Pancreas (tissue), 10 donors: ENCODE measurements around the gene MCF2L2. TPM values are rescaled to one million over a fixed set of nuclear protein-coding genes. Genes with fewer than 3 reads are reported as not detected.

ENCODE experiments used
- ATAC-seq, 4 donors: fragments of 200-7000 bp; cut with Tn5 transposase; one replicate each; pipeline versions ENCODE4 v1.8.0 to v1.9.1; 2020; ENCODE audit warnings: mild to moderate bottlenecking in 4 of 4, moderate library complexity in 4 of 4
- DNase-seq, 6 donors: peaks; one replicate each; pipeline ENCODE4 v3.0.0-alpha.2; 2020
- FAIRE-seq: peaks from 2 replicates; lab custom pipeline; 2012; peaks lifted over from hg19 to GRCh38; lab: Jason Lieb, UNC
- H3K27ac ChIP-seq, 4 donors: fragments of 200-600 bp; sonication (generic); 1 replicate in 3 of 4; 2 replicates in 1 of 4; pipeline versions ENCODE4 v1.5.0 to v1.8.0; 2020
- H3K27me3 ChIP-seq, 4 donors: fragments of 200-600 bp; one replicate each; pipeline ENCODE4 v1.8.0; 2021
- H3K36me3 ChIP-seq, 3 donors: fragments of 200-600 bp; sonication (generic) in 1 of 3; one replicate each; pipeline versions ENCODE4 v1.5.0 to v1.8.0; 2020 to 2021
- H3K4me1 ChIP-seq, 3 donors: fragments of 200-600 bp; one replicate each; pipeline ENCODE4 v1.8.0; 2021
- H3K4me3 ChIP-seq, 4 donors: fragments of 200-600 bp; sonication (generic) in 2 of 4; one replicate each; pipeline versions ENCODE4 v1.5.0 to v1.8.0; 2020 to 2021
- H3K9me3 ChIP-seq, 4 donors: fragments of 200-600 bp; one replicate each; pipeline ENCODE4 v1.8.0; 2021
- WGBS, 2 donors: extraction: QIAGEN DNeasy Blood & Tissue Kit; methylation state at CpG; one replicate each; pipeline ENCODE4 v1.1.7; 2013; 5-methylcytosine and 5-hydroxymethylcytosine counted together
- intact Hi-C, 3 donors: fragments of 100-400 bp; cut with DNase I; formaldehyde crosslinking; loops; one replicate each; pipeline versions ENCODE4 v1.11.1 to v1.14.2; 2022
- polyA plus RNA-seq, 2 donors: library from polyadenylated mRNA; stranded (reverse); fragments of 200-250 nt; gene quantifications; one replicate each; pipeline ENCODE4 v1.2.3, GENCODE V29; 2013
- total RNA-seq, 6 donors: library from RNA; stranded (reverse); fragmentation: NEBNext Ultra II Directional in 4 of 6; extraction: Animal tissue kit (Norgen Biotek cat#: 25700) in 4 of 6; gene quantifications; one replicate each; pipeline versions ENCODE4 v1.2.1 to v1.2.4, GENCODE V29; 2021 to 2023
- TF ChIP-seq, protein P1 (sequence below), 4 donors: fragments of 200-600 bp; sonication (generic) in 3 of 4; IDR thresholded peaks; one replicate each; pipeline versions ENCODE4 v1.5.0 to v1.8.0; 2021; ENCODE audit warnings: antibody characterized with exemption in 4 of 4
- donor health status: healthy with polysubstance abuse.
- donor health status: DM: no; HTN: no; CAD: no; lungs with moderate emphysema.
- donor health status: DM: no; HTN: no; CAD: no.
- donor health status: control.
- donor health status: control.
- donor health status: Bipolar disorder and iron deficiency.
- donor health status: DM: yes; HTN: yes; CAD: no.
- donor health status: DM: no; HTN: no; CAD: no.
- donor health status: DM: no; HTN: no; CAD: no.
- donor health status: DM: yes; HTN: yes; CAD: no.

The MCF2L2 gene
- total and polyA plus RNA-seq, 8 donors, result 0.54 to 2.0 (median 0.97) TPM

DNA sequence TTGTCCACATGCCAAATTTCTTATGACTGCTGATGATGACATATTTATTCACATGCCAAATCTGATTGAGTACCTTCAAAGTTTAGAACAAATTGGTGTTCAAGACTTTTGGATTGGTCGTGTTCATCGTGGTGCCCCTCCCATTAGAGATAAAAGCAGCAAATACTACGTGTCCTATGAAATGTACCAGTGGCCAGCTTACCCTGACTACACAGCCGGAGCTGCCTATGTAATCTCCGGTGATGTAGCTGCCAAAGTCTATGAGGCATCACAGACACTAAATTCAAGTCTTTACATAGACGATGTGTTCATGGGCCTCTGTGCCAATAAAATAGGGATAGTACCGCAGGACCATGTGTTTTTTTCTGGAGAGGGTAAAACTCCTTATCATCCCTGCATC lies 158.1 kb downstream of the MCF2L2 start:
- H3K4me3 ChIP-seq, result no peak overlapping the region
- H3K4me1 ChIP-seq, result peaks cover 0 to 23% (median 13%) of the 10 kb centered on the region in 3 donors
- DNase-seq, result no peak
- intact Hi-C loops, result no loop called here
- WGBS, 2 donors, result 71 to 77% methylated on average over 7 of the region's 7 CpGs
- no peak overlapping the region for H3K27ac ChIP-seq
- no peaks in the 10 kb centered on the region for H3K36me3 ChIP-seq
- no peak for FAIRE-seq
- no peaks in the 10 kb centered on the region for H3K27me3 ChIP-seq
- ATAC-seq, result peak in 1 of 4 donors; percentile 50
- H3K9me3 ChIP-seq, result no peaks in the 10 kb centered on the region
- TF ChIP-seq, protein P1, sequence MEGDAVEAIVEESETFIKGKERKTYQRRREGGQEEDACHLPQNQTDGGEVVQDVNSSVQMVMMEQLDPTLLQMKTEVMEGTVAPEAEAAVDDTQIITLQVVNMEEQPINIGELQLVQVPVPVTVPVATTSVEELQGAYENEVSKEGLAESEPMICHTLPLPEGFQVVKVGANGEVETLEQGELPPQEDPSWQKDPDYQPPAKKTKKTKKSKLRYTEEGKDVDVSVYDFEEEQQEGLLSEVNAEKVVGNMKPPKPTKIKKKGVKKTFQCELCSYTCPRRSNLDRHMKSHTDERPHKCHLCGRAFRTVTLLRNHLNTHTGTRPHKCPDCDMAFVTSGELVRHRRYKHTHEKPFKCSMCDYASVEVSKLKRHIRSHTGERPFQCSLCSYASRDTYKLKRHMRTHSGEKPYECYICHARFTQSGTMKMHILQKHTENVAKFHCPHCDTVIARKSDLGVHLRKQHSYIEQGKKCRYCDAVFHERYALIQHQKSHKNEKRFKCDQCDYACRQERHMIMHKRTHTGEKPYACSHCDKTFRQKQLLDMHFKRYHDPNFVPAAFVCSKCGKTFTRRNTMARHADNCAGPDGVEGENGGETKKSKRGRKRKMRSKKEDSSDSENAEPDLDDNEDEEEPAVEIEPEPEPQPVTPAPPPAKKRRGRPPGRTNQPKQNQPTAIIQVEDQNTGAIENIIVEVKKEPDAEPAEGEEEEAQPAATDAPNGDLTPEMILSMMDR (IDR thresholded peaks at IDR 0.05), result no peak

GRCh38 chr3:183269345-183269744 lies 159.1 kb downstream of the MCF2L2 start:
- no peak overlapping the region for H3K4me3 ChIP-seq
- no peak for DNase-seq
- ATAC-seq, result no peak
- peaks cover 0 to 25% (median 15%) of the 10 kb centered on the region in 3 donors for H3K4me1 ChIP-seq
- H3K27ac ChIP-seq, result no peak overlapping the region
- H3K9me3 ChIP-seq, result no peaks in the 10 kb centered on the region
- FAIRE-seq, result no peak
- no peaks in the 10 kb centered on the region for H3K36me3 ChIP-seq
- intact Hi-C loops, result no loop called here
- TF ChIP-seq, protein P1 (IDR thresholded peaks at IDR 0.05), result no peak
- 93 to 97% methylated on average over 13 of the region's 13 CpGs for WGBS, 2 donors
- H3K27me3 ChIP-seq, result no peaks in the 10 kb centered on the region

DNA sequence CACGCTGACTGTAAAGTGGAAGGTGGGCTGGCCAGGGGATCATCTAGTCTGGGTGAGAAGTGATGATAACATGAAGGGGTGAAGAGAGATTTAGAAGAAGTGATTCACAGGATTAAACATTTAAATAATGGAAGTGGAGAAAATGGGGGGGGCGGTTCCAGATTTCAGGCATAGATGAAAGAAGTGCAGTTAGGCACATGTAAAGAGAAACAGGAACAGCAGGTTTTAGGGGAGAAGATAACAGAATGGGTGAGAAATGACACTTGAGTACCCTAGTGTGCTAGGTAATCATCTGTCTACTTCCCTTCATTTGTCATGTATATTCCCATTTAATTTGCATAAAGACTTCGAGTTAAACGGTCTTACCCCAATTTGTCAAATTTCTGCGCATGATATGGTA lies 160.1 kb downstream of the MCF2L2 start:
- ATAC-seq (no peak), FAIRE-seq (no peak), DNase-seq (no peak)

DNA sequence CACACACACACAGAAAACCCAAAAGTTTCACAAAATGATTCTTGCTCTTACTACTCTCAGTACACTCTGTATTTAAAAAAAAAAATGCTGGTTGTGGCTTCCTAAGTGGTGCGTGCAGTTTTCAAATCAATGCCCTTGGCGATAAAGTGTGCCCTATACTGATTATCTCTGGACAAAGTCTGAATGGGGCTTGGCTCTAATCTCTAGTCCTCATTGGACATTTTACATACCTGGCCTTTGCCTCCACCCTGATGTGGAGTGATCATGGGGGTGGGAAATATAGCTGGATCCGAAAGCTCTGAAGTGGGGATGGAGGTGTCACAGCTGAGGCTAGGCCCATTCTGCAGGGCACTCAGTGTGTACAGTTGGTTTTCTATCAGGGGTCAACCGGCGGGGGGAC lies 161.3 kb downstream of the MCF2L2 start:
- Histone ChIP-seq H3K9me3 (no peaks in the 10 kb centered on the region), H3K36me3 (no peaks in the 10 kb centered on the region), H3K27ac (no peak overlapping the region), H3K4me1 (peaks cover 0 to 25% (median 15%) of the 10 kb centered on the region in 3 donors), H3K27me3 (no peaks in the 10 kb centered on the region), H3K4me3 (no peak overlapping the region)
- DNase-seq (no peak), FAIRE-seq (no peak), ATAC-seq (no peak)
- WGBS, 2 donors, result 62 to 68% methylated on average over 5 of the region's 5 CpGs
- intact Hi-C loops, result no loop called here
- TF ChIP-seq, protein P1 (IDR thresholded peaks at IDR 0.05), result no peak

More for the DNA sequence above, 160.1 kb downstream of the MCF2L2 start:
- TF ChIP-seq, protein P1 (IDR thresholded peaks at IDR 0.05), result no peak
- Histone ChIP-seq H3K4me1 (peaks cover 0 to 26% (median 15%) of the 10 kb centered on the region in 3 donors), H3K9me3 (no peaks in the 10 kb centered on the region), H3K36me3 (no peaks in the 10 kb centered on the region), H3K27ac (no peak overlapping the region), H3K27me3 (no peaks in the 10 kb centered on the region), H3K4me3 (no peak overlapping the region)
- intact Hi-C loops, result no loop called here
- WGBS, 2 donors, result 73 to 77% methylated on average over 5 of the region's 5 CpGs

DNA sequence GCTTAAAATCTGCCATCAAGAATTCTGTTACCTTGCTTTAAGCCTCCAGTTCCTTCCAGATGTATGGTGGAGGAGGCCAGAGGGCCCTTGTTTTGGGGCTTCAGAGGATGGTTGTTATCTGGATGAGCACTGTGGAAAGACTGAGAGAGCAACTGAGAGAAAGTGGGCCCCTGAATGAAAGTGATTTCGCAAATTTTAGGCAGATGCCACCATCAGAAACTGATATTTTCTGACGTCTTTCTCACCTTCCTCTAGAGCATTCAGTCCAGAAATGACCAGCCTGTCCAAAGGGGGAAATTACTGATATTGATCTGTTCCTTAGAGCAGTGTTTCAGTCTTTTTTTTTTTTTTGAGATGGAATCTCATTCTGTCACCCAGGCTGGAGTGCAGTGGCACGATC lies 162.0 kb downstream of the MCF2L2 start:
- ATAC-seq, result no peak
- H3K27ac ChIP-seq, result peak overlapping the region in 1 of 4 donors; percentile 48
- H3K4me1 ChIP-seq, result peaks cover 0 to 21% (median 15%) of the 10 kb centered on the region in 3 donors
- H3K4me3 ChIP-seq, result no peak overlapping the region
- TF ChIP-seq, protein P1 (IDR thresholded peaks at IDR 0.05), result no peak
- H3K36me3 ChIP-seq, result no peaks in the 10 kb centered on the region
- no peaks in the 10 kb centered on the region for H3K27me3 ChIP-seq
- WGBS, 2 donors, result 79 to 93% methylated on average over 3 of the region's 3 CpGs
- no peak for DNase-seq
- FAIRE-seq, result no peak
- intact Hi-C loops, result no loop called here
- H3K9me3 ChIP-seq, result no peaks in the 10 kb centered on the region
